IMR-90 (cell line): ENCODE results near the gene THSD8. TPM values are rescaled to one million over a fixed set of nuclear protein-coding genes. Genes with fewer than 3 reads are reported as not detected.

Experiments used
- ATAC-seq: fragments of 200-7000 bp; cut with Tn5 transposase; 2 replicates; pipeline ENCODE4 v1.9.1; 2020; ENCODE audit warnings: low read depth, mild to moderate bottlenecking, moderate library complexity
- BruUV-seq: library from RNA; stranded (reverse); fragments of 400-500 nt; replicated peaks from 2 replicates; lab custom pipeline; 2021; lab: Mats Ljungman, UMichigan
- CTCF ChIA-PET: fragments of 300-600 bp; formaldehyde crosslinking; extraction: SDS; loops from one replicate; lab custom pipeline; 2021; ENCODE audit warnings: antibody characterized with exemption; lab: Yijun Ruan, JAX
- POLR2A ChIA-PET: fragments of 300-600 bp; sonication (Branson Sonifier 250); formaldehyde crosslinking; loops from one replicate; lab custom pipeline; 2022; ENCODE audit warnings: antibody characterized with exemption; ENCODE audit not compliant: unreplicated experiment; lab: Charles Lee
- DNase-seq: peaks from one replicate; pipeline ENCODE4 v3.0.0; 2013
- H2AFZ ChIP-seq: replicated peaks from 2 replicates; pipeline ENCODE3; 2013; ENCODE audit warnings: low read length, mild to moderate bottlenecking; ENCODE audit not compliant: poor library complexity
- H2AK5ac ChIP-seq: 2 replicates; pipeline ENCODE4 v1.6.1; 2013; ENCODE audit warnings: low read depth, low read length, inconsistent platforms
- H2AK9ac ChIP-seq: replicated peaks from 2 replicates; pipeline ENCODE3; 2013; ENCODE audit warnings: mild to moderate bottlenecking, low read depth, low read length, moderate library complexity; ENCODE audit not compliant: poor library complexity
- H2BK120ac ChIP-seq: 2 replicates; pipeline ENCODE4 v1.6.1; 2013; ENCODE audit warnings: low read depth, low read length, inconsistent platforms
- H2BK15ac ChIP-seq: 3 replicates; pipeline ENCODE4 v1.6.1; 2013; ENCODE audit warnings: low read depth, low read length, inconsistent platforms
- H2BK20ac ChIP-seq: 2 replicates; pipeline ENCODE4 v1.6.1; 2013; ENCODE audit warnings: low read depth, mild to moderate bottlenecking, inconsistent platforms, low read length, moderate library complexity
- H2BK5ac ChIP-seq: 2 replicates; pipeline ENCODE4 v1.6.1; 2013; ENCODE audit warnings: mild to moderate bottlenecking, low read depth, low read length, inconsistent platforms; ENCODE audit not compliant: poor library complexity, severe bottlenecking
- H3K14ac ChIP-seq: replicated peaks from 2 replicates; pipeline ENCODE4 v1.6.1; 2013; ENCODE audit warnings: low read depth, low read length, inconsistent platforms
- H3K18ac ChIP-seq: 2 replicates; pipeline ENCODE4 v1.6.1; 2013; ENCODE audit warnings: low read depth, low read length, control low read depth
- H3K23ac ChIP-seq: 2 replicates; pipeline ENCODE4 v1.6.1; 2013; ENCODE audit warnings: low read depth, low read length, inconsistent platforms
- H3K27ac ChIP-seq: 2 replicates; pipeline ENCODE4 v1.5.1; 2013; ENCODE audit warnings: mild to moderate bottlenecking, control low read depth, low read length; ENCODE audit not compliant: insufficient read depth
- H3K27me3 ChIP-seq: 2 replicates; pipeline ENCODE4 v1.6.1; 2013; ENCODE audit warnings: low read length; ENCODE audit not compliant: control insufficient read depth, insufficient read depth
- H3K36me3 ChIP-seq: 2 replicates; pipeline ENCODE4 v1.6.1; 2013; ENCODE audit warnings: low read length, mixed read lengths; ENCODE audit not compliant: control insufficient read depth, insufficient read depth
- H3K4ac ChIP-seq: 2 replicates; pipeline ENCODE4 v1.6.1; 2013; ENCODE audit warnings: low read depth, low read length, inconsistent platforms
- H3K4me1 ChIP-seq: 2 replicates; pipeline ENCODE4 v1.6.1; 2013; ENCODE audit warnings: low read length, mixed read lengths; ENCODE audit not compliant: control insufficient read depth, insufficient read depth
- H3K4me2 ChIP-seq: 2 replicates; pipeline ENCODE4 v1.6.1; 2013; ENCODE audit warnings: low read depth, mild to moderate bottlenecking, control low read depth, low read length, moderate library complexity
- H3K4me3 ChIP-seq: 2 replicates; pipeline ENCODE4 v1.5.1; 2013; ENCODE audit warnings: low read depth, mild to moderate bottlenecking, control low read depth, low read length, moderate library complexity; ENCODE audit not compliant: insufficient read depth
- H3K56ac ChIP-seq: 2 replicates; pipeline ENCODE4 v1.6.1; 2013; ENCODE audit warnings: low read length, inconsistent platforms; ENCODE audit not compliant: insufficient read depth; ENCODE audit errors: extremely low read depth
- H3K79me1 ChIP-seq, 2 experiments: 2 replicates each; pipeline ENCODE4 v1.6.1; 2013; ENCODE audit warnings: low read length in 2 of 2, inconsistent platforms in 1 of 2, low read depth in 1 of 2
- H3K9ac ChIP-seq: 2 replicates; pipeline ENCODE4 v1.6.1; 2013; ENCODE audit warnings: low read depth, low read length, control low read depth
- H3K9me1 ChIP-seq: 2 replicates; pipeline ENCODE4 v1.6.1; 2013; ENCODE audit warnings: low read length, inconsistent platforms; ENCODE audit not compliant: insufficient read depth
- H3K9me3 ChIP-seq: 2 replicates; pipeline ENCODE4 v1.6.1; 2013; ENCODE audit warnings: low read length; ENCODE audit not compliant: control insufficient read depth, insufficient read depth
- H4K20me1 ChIP-seq: 2 replicates; pipeline ENCODE4 v1.6.1; 2013; ENCODE audit warnings: low read length, inconsistent platforms; ENCODE audit not compliant: insufficient read depth
- H4K5ac ChIP-seq: 2 replicates; pipeline ENCODE4 v1.6.1; 2013; ENCODE audit warnings: mild to moderate bottlenecking, low read depth, low read length, control low read depth
- H4K8ac ChIP-seq, 2 experiments: 2 replicates each; pipeline ENCODE4 v1.6.1; 2013; ENCODE audit warnings: low read depth in 2 of 2, low read length in 2 of 2, control low read depth in 1 of 2, inconsistent platforms in 1 of 2
- H4K91ac ChIP-seq: 2 replicates; pipeline ENCODE4 v1.6.1; 2013; ENCODE audit warnings: low read depth, low read length, inconsistent platforms; ENCODE audit not compliant: insufficient read depth
- BHLHE40 ChIP-seq: fragments of 150-350 bp; IDR thresholded peaks from 2 replicates; pipeline ENCODE4 v1.6.1; 2016; ENCODE audit warnings: mild to moderate bottlenecking, low read depth, low read length
- CHD1 ChIP-seq: IDR thresholded peaks from 2 replicates; pipeline ENCODE4 v1.6.1; 2012; ENCODE audit warnings: low read depth, low read length, improper control_type of control experiment
- FOS ChIP-seq: fragments of 150-350 bp; IDR thresholded peaks from 2 replicates; pipeline ENCODE4 v1.6.1; 2016; ENCODE audit warnings: low read depth, low read length
- MAFK ChIP-seq: IDR thresholded peaks from 2 replicates; pipeline ENCODE4 v1.6.1; 2012; ENCODE audit warnings: low read depth, low read length, improper control_type of control experiment
- MAZ ChIP-seq: IDR thresholded peaks from 2 replicates; pipeline ENCODE4 v1.6.1; 2012; ENCODE audit warnings: low read depth, mild to moderate bottlenecking, low read length, improper control_type of control experiment, moderate library complexity, borderline replicate concordance
- MXI1 ChIP-seq: IDR thresholded peaks from 2 replicates; pipeline ENCODE4 v1.6.1; 2012; ENCODE audit warnings: low read depth, mild to moderate bottlenecking, low read length, moderate library complexity, borderline replicate concordance
- NFE2L2 ChIP-seq: fragments of 150-350 bp; IDR thresholded peaks from 2 replicates; pipeline ENCODE4 v1.6.1; 2016; ENCODE audit warnings: low read depth, mild to moderate bottlenecking, low read length
- POLR2A ChIP-seq: IDR thresholded peaks from 2 replicates; pipeline ENCODE4 v1.6.1; 2012; ENCODE audit warnings: mild to moderate bottlenecking, low read depth, low read length
- RAD21 ChIP-seq: IDR thresholded peaks from 2 replicates; pipeline ENCODE4 v1.6.1; 2012; ENCODE audit warnings: low read length, improper control_type of control experiment
- RCOR1 ChIP-seq: IDR thresholded peaks from 2 replicates; pipeline ENCODE4 v1.6.1; 2012; ENCODE audit warnings: mild to moderate bottlenecking, low read length, improper control_type of control experiment; ENCODE audit not compliant: insufficient replicate concordance
- RFX5 ChIP-seq: IDR thresholded peaks from 2 replicates; pipeline ENCODE4 v1.8.0; 2012; ENCODE audit warnings: low read depth, mild to moderate bottlenecking, low read length, moderate library complexity
- SMC3 ChIP-seq: fragments of 150-350 bp; IDR thresholded peaks from 2 replicates; pipeline ENCODE4 v1.6.1; 2016; ENCODE audit warnings: low read depth, mild to moderate bottlenecking, antibody characterized with exemption, low read length, moderate library complexity
- WGBS, 2 experiments: methylation state at CpG; one replicate each; pipeline versions ENCODE4 v1.1.5 to v1.1.7; 2013; ENCODE audit warnings: missing lambda C conversion rate in 2 of 2; ENCODE audit not compliant: insufficient read length in 1 of 2; ENCODE audit errors: extremely low coverage in 2 of 2; 5-methylcytosine and 5-hydroxymethylcytosine counted together
- dilution Hi-C: fragments of 300-500 bp; cut with HindIII; formaldehyde crosslinking; loops from one replicate; pipeline ENCODE4 v1.14.3; 2018; ENCODE audit warnings: low sequenced_read_pairs; ENCODE audit not compliant: unreplicated experiment
- in situ Hi-C: fragments of 300-500 bp; cut with MboI; formaldehyde crosslinking; loops from 3 replicates; pipeline ENCODE4 v1.14.3; 2019; ENCODE audit warnings: low sequenced_read_pairs, inconsistent platforms, mixed read lengths
- intact Hi-C: fragments of 100-400 bp; cut with micrococcal nuclease; formaldehyde crosslinking; loops from 2 replicates; pipeline ENCODE4 v1.10.0; 2022
- polyA plus RNA-seq, 3 experiments: library from polyadenylated mRNA; depleted of rRNA; stranded (reverse); fragments of >200 nt; gene quantifications; 2 replicates each; pipeline ENCODE4 v1.2.3, GENCODE V29; 2012; ENCODE audit warnings: low replicate concordance in 1 of 3
- total RNA-seq: library from RNA; depleted of rRNA; stranded (reverse); fragments of >200 nt; gene quantifications from 2 replicates; pipeline ENCODE4 v1.2.3, GENCODE V29; 2012
- TF ChIP-seq, protein P1 (sequence below): fragments of 150-350 bp; IDR thresholded peaks from 2 replicates; pipeline ENCODE4 v1.6.1; 2017; ENCODE audit warnings: mild to moderate bottlenecking, antibody characterized with exemption, low read length, low read depth
- TF ChIP-seq, protein P2 (sequence below): fragments of 150-350 bp; IDR thresholded peaks from 2 replicates; pipeline ENCODE4 v1.6.1; 2016; ENCODE audit warnings: low read depth, mild to moderate bottlenecking, low read length, moderate library complexity, borderline replicate concordance

The THSD8 gene
- total and polyA plus RNA-seq, 2 of the 4 experiments (the other 2 are of a cell fraction) = 0.68 TPM; not detected in 1

DNA sequence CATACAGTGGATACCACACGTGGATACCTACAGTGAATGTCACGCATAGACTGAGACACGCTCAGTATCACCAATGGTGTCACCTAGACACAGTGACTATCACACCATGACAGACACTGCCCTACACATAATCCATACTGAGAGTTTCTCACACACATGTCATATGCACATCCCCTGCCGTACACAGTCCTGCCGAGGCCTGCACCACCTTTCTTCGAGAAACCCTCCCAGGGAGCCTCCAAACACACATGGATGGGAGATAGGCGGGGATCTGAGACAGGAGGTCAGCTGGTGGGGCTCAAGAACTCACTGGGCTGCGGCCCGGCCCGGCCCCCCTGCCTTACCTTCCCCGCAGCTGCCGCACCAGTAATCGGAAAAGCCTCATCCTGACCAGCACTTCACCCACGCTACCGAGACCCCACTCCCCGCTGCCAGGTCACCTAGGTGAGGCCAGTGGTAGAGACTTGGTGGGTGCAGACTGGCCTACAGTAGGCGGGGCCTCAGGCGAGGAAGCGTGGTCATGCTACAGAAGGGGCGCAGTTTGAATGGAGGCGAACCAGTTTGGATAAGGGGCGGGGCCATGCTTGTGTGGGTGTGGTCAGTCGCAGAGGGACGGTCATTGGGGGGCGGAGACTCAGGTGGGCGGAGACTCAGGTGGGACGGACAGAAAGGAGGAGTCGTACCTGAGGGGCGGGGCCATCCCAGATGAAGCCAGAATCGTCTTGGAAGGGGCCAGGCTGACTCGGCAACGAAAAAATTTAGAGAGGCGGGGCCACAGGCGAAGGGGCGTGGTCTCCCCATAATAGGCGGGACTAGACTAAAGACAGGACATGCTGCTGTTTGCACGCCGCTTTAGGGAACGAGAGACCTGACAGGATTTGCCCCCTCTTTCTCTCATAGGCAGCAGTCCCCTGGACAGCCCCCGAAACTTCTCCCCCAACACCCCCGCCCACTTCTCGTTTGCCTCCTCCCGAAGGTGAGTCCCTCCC is 38.5 kb downstream of the THSD8 start:
- H3K79me1 ChIP-seq = no peaks in the 10 kb centered on the region
- H3K27me3 ChIP-seq = peaks cover 56% of the 10 kb centered on the region
- peaks cover 8% of the 10 kb centered on the region; the same call in 1 of the 2 replicates for H3K9me1 ChIP-seq
- H3K4me3 ChIP-seq = peak overlapping the region; percentile 7; the same call in 1 of the 2 replicates
- POLR2A ChIA-PET = no interaction called here
- H2BK20ac ChIP-seq = no peak overlapping the region
- H3K14ac ChIP-seq = no peak overlapping the region
- no peak overlapping the region for H3K9ac ChIP-seq
- no peaks in the 10 kb centered on the region for H3K36me3 ChIP-seq
- H3K23ac ChIP-seq = no peak overlapping the region
- H3K4me1 ChIP-seq = peaks cover 4% of the 10 kb centered on the region; the same call in 1 of the 2 replicates
- BruUV-seq = no TSS peak
- no peak overlapping the region for H3K56ac ChIP-seq
- H4K91ac ChIP-seq = no peak overlapping the region
- no peaks in the 10 kb centered on the region; the same call in 1 of the 2 replicates for H3K9me3 ChIP-seq
- ATAC-seq (peak; percentile 71), DNase-seq (peak; percentile 63)
- H2BK15ac ChIP-seq = no peak overlapping the region
- intact Hi-C loops = no loop called here
- H2BK120ac ChIP-seq = no peak overlapping the region
- dilution Hi-C loops = no loop called here
- H3K27ac ChIP-seq = no peak overlapping the region
- no peak overlapping the region for H2AK5ac ChIP-seq
- CTCF ChIA-PET = no interaction called here
- H3K4ac ChIP-seq = no peak overlapping the region
- H2AFZ ChIP-seq = peak overlapping the region; percentile 88
- H3K4me2 ChIP-seq = peak overlapping the region; percentile 35
- H4K5ac ChIP-seq = no peak overlapping the region
- H3K18ac ChIP-seq = no peak overlapping the region
- in situ Hi-C loops = no loop called here
- WGBS, 2 experiments = 19% methylated on average over 11 of the region's 43 CpGs; no CpG with 5 or more reads in 1 of the 2 experiments
- no peak overlapping the region for H2AK9ac ChIP-seq
- 0 out of 2 replicates have a peak, but pooled peaks cover 8% of the 10 kb centered on the region for H4K20me1 ChIP-seq
- no peak overlapping the region for H4K8ac ChIP-seq
- H2BK5ac ChIP-seq = no peak overlapping the region
- no peak for TF ChIP-seq RAD21
- TF ChIP-seq RCOR1 = no peak
- TF ChIP-seq, protein P1, sequence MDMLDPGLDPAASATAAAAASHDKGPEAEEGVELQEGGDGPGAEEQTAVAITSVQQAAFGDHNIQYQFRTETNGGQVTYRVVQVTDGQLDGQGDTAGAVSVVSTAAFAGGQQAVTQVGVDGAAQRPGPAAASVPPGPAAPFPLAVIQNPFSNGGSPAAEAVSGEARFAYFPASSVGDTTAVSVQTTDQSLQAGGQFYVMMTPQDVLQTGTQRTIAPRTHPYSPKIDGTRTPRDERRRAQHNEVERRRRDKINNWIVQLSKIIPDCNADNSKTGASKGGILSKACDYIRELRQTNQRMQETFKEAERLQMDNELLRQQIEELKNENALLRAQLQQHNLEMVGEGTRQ = no peak
- TF ChIP-seq MAFK = no peak
- TF ChIP-seq RFX5 = no peak
- TF ChIP-seq FOS = no peak
- TF ChIP-seq POLR2A = no peak
- TF ChIP-seq MXI1 = no peak
- TF ChIP-seq, protein P2, sequence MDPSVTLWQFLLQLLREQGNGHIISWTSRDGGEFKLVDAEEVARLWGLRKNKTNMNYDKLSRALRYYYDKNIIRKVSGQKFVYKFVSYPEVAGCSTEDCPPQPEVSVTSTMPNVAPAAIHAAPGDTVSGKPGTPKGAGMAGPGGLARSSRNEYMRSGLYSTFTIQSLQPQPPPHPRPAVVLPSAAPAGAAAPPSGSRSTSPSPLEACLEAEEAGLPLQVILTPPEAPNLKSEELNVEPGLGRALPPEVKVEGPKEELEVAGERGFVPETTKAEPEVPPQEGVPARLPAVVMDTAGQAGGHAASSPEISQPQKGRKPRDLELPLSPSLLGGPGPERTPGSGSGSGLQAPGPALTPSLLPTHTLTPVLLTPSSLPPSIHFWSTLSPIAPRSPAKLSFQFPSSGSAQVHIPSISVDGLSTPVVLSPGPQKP = no peak
- no peak for TF ChIP-seq CHD1
- no peak for TF ChIP-seq NFE2L2
- TF ChIP-seq BHLHE40 = no peak
- no peak for TF ChIP-seq MAZ
- TF ChIP-seq SMC3 = no peak
